Measurements from ENCODE around the gene SOX15. TPM values are rescaled to one million over a fixed set of nuclear protein-coding genes. Genes with fewer than 3 reads are reported as not detected.
A peak's percentile ranks its signal among the peaks of the same experiment; 100 is the strongest.

SOX15 gene
- total and polyA plus RNA-seq, 2 of the 13 experiments (the other 11 are each of a cell fraction or from before 2014, with no cell fraction given): 0.07 to 0.18 TPM

GRCh38 chr17:7583253-7584109 is 6.4 kb downstream of the SOX15 start, which contains the start of gene MPDU1 (continued):
- peak; percentile 82 for TF ChIP-seq KDM5A (IDR thresholded peaks at IDR 0.05; ENCODE audit: borderline replicate concordance, low read length)
- TF ChIP-seq ZNF280B (CRISPR knock-in tag; IDR thresholded peaks at IDR 0.05; ENCODE audit: borderline replicate concordance): no peak
- peak; percentile 74 for TF ChIP-seq ARNT2 (CRISPR knock-in tag; IDR thresholded peaks at IDR 0.05; ENCODE audit: low read depth)
- TF ChIP-seq ZNF275 (CRISPR knock-in tag; IDR thresholded peaks at IDR 0.05; ENCODE audit: borderline replicate concordance): peak; percentile 74; the same call in 1 of the 2 replicates
- TF ChIP-seq BRD4 (CRISPR knock-in tag; IDR thresholded peaks at IDR 0.05): peak; percentile 93
- 0 out of 2 replicates have a peak, but pooled peaks have one; percentile 26 for TF ChIP-seq ZNF513 (CRISPR knock-in tag; conservative IDR thresholded peaks at IDR 0.05)
- TF ChIP-seq HNRNPK (IDR thresholded peaks at IDR 0.05; ENCODE audit: low read depth, low read length, poor library complexity, severe bottlenecking): no peak
- peak; percentile 72; the same call in 1 of the 2 replicates for TF ChIP-seq TMF1 (CRISPR knock-in tag; IDR thresholded peaks at IDR 0.05; ENCODE audit: low read depth)
- TF ChIP-seq MTF2 (CRISPR knock-in tag; IDR thresholded peaks at IDR 0.05; ENCODE audit: borderline replicate concordance): no peak; the same call in 1 of the 2 replicates
- no peak for TF ChIP-seq ZNF891 (CRISPR knock-in tag; IDR thresholded peaks at IDR 0.05)
- no peak for TF ChIP-seq TCF12 (IDR thresholded peaks at IDR 0.05)
- no peak for TF ChIP-seq TCF12 (CRISPR knock-in tag; IDR thresholded peaks at IDR 0.05)
- TF ChIP-seq ETV6 (CRISPR knock-in tag; conservative IDR thresholded peaks at IDR 0.05): peak; percentile 54
- TF ChIP-seq GFI1 (CRISPR knock-in tag; IDR thresholded peaks at IDR 0.05; ENCODE audit: borderline replicate concordance): peak; percentile 59; the same call in 1 of the 2 replicates
- TF ChIP-seq NCOA1 (CRISPR knock-in tag; IDR thresholded peaks at IDR 0.05): no peak
- peak; percentile 94 for TF ChIP-seq MIER3 (CRISPR knock-in tag; IDR thresholded peaks at IDR 0.05; ENCODE audit: borderline replicate concordance)
- TF ChIP-seq THRA (CRISPR knock-in tag; IDR thresholded peaks at IDR 0.05; ENCODE audit: borderline replicate concordance): no peak
- no peak for TF ChIP-seq IRF9 (CRISPR knock-in tag; IDR thresholded peaks at IDR 0.05; ENCODE audit: borderline replicate concordance)
- no peak for TF ChIP-seq ZNF235 (CRISPR knock-in tag; IDR thresholded peaks at IDR 0.05; ENCODE audit: borderline replicate concordance)
- no peak for TF ChIP-seq HNRNPUL1 (IDR thresholded peaks at IDR 0.05; ENCODE audit: low read depth, low read length)
- TF ChIP-seq ZNF747 (CRISPR knock-in tag; IDR thresholded peaks at IDR 0.05; ENCODE audit: borderline replicate concordance): peak; percentile 90
- no peak for TF ChIP-seq DNMT3B (CRISPR knock-in tag; conservative IDR thresholded peaks at IDR 0.05)

Measured in HepG2 (cell line).